ENCODE data around the gene IL17F.

IL17F gene

GRCh38 chr6:52286798-52287432 lies 42.6 kb upstream of the IL17F start:
- peak; percentile 51 for DNase-seq (ENCODE audit: low spot score)
- H3K36me3 ChIP-seq (replicated peaks in 1 of 2; ENCODE audit: control insufficient read depth in 2 of 2, insufficient read depth in 2 of 2, low read length in 2 of 2) = peaks cover 8 to 17% of the 10 kb centered on the region in 2 donors
- no peak overlapping the region for H2BK5ac ChIP-seq (ENCODE audit: low read length)
- no peak overlapping the region for H3K9ac ChIP-seq (ENCODE audit: low read depth, low read length, poor library complexity)
- H3K4me1 ChIP-seq (ENCODE audit: control insufficient read depth in 2 of 2, insufficient read depth in 1 of 2, low read depth in 1 of 2, low read length in 2 of 2) = peaks cover 3 to 7% of the 10 kb centered on the region in 2 donors
- no peaks in the 10 kb centered on the region for H3K9me3 ChIP-seq (replicated peaks in 1 of 2; ENCODE audit: control insufficient read depth in 2 of 2, insufficient read depth in 1 of 2, low read depth in 1 of 2, low read length in 2 of 2)
- H3K79me1 ChIP-seq (ENCODE audit: low read depth, low read length) = peaks cover 3% of the 10 kb centered on the region
- no peak overlapping the region for H3K14ac ChIP-seq (ENCODE audit: low read length)
- no CpG with 5 or more reads among the region's 2 CpGs for WGBS, 2 donors (ENCODE audit: extremely low coverage in 2 of 2, insufficient read length in 2 of 2, insufficient replicate concordance in 1 of 2)
- H3K27me3 ChIP-seq (ENCODE audit: control insufficient read depth in 3 of 3, insufficient read depth in 3 of 3, low read depth in 1 of 3, low read length in 3 of 3) = peaks cover 0 to 2% (median 0%) of the 10 kb centered on the region in 3 experiments
- H2BK120ac ChIP-seq (ENCODE audit: low read depth, low read length) = no peak overlapping the region
- H3K4me2 ChIP-seq (ENCODE audit: insufficient read depth, low read length, poor library complexity, severe bottlenecking) = no peak overlapping the region
- H2BK15ac ChIP-seq (ENCODE audit: low read length) = no peak overlapping the region
- no peak overlapping the region for H3K18ac ChIP-seq (ENCODE audit: low read length)
- H3K4ac ChIP-seq (ENCODE audit: low read length) = no peak overlapping the region
- no peak overlapping the region for H4K91ac ChIP-seq (ENCODE audit: low read depth, low read length, poor library complexity)
- no peak overlapping the region for H2BK12ac ChIP-seq (ENCODE audit: low read length)
- no peak overlapping the region for H3K4me3 ChIP-seq (ENCODE audit: low read length in 2 of 2)
- peak overlapping the region; percentile 69 for H2AFZ ChIP-seq (ENCODE audit: low read length)
- no peak overlapping the region for H2AK5ac ChIP-seq (ENCODE audit: low read depth, low read length)
- H3K23ac ChIP-seq (ENCODE audit: low read depth, low read length, poor library complexity) = no peak overlapping the region
- no peak overlapping the region for H3K27ac ChIP-seq (replicated peaks; ENCODE audit: low read length)
- no peak overlapping the region for H4K8ac ChIP-seq (ENCODE audit: low read depth, low read length)

- no peak overlapping the region for H3K23ac ChIP-seq (ENCODE audit: low read depth, low read length, poor library complexity)
- H3K27ac ChIP-seq (replicated peaks; ENCODE audit: low read length) = no peak overlapping the region
- H2BK120ac ChIP-seq (ENCODE audit: low read depth, low read length) = no peak overlapping the region
- H3K27me3 ChIP-seq (ENCODE audit: control insufficient read depth in 3 of 3, insufficient read depth in 3 of 3, low read depth in 1 of 3, low read length in 3 of 3) = peaks cover 0 to 2% (median 0%) of the 10 kb centered on the region in 3 experiments
- H2BK12ac ChIP-seq (ENCODE audit: low read length) = no peak overlapping the region
- H2AK5ac ChIP-seq (ENCODE audit: low read depth, low read length) = no peak overlapping the region
- no peak for DNase-seq (ENCODE audit: low spot score)
- H3K36me3 ChIP-seq (replicated peaks in 1 of 2; ENCODE audit: control insufficient read depth in 2 of 2, insufficient read depth in 2 of 2, low read length in 2 of 2) = peaks cover 15 to 32% of the 10 kb centered on the region in 2 donors
- H2AFZ ChIP-seq (ENCODE audit: low read length) = peak overlapping the region; percentile 69
- no peak overlapping the region for H3K4ac ChIP-seq (ENCODE audit: low read length)
- H2BK15ac ChIP-seq (ENCODE audit: low read length) = no peak overlapping the region
- H3K9ac ChIP-seq (ENCODE audit: low read depth, low read length, poor library complexity) = no peak overlapping the region
- H3K9me3 ChIP-seq (replicated peaks in 1 of 2; ENCODE audit: control insufficient read depth in 2 of 2, insufficient read depth in 1 of 2, low read depth in 1 of 2, low read length in 2 of 2) = no peaks in the 10 kb centered on the region
- no peak overlapping the region for H3K14ac ChIP-seq (ENCODE audit: low read length)
- peaks cover 3% of the 10 kb centered on the region for H3K79me1 ChIP-seq (ENCODE audit: low read depth, low read length)
- H3K4me3 ChIP-seq (ENCODE audit: low read length in 2 of 2) = peak overlapping the region in 1 of 2 donors; percentile 87
- no CpG with 5 or more reads among the region's 12 CpGs for WGBS, 2 donors (ENCODE audit: extremely low coverage in 2 of 2, insufficient read length in 2 of 2, insufficient replicate concordance in 1 of 2)
- H2BK5ac ChIP-seq (ENCODE audit: low read length) = no peak overlapping the region
- H3K4me2 ChIP-seq (ENCODE audit: insufficient read depth, low read length, poor library complexity, severe bottlenecking) = peak overlapping the region; percentile 48
- no peak overlapping the region for H4K91ac ChIP-seq (ENCODE audit: low read depth, low read length, poor library complexity)
- H3K4me1 ChIP-seq (ENCODE audit: control insufficient read depth in 2 of 2, insufficient read depth in 1 of 2, low read depth in 1 of 2, low read length in 2 of 2) = peaks cover 3 to 7% of the 10 kb centered on the region in 2 donors
- no peak overlapping the region for H4K8ac ChIP-seq (ENCODE audit: low read depth, low read length)
- H3K18ac ChIP-seq (ENCODE audit: low read length) = no peak overlapping the region
Measured at GRCh38 chr6:52285177-52286068, 41.1 kb upstream of the IL17F start.

GRCh38 chr6:52284460-52285176 lies 40.3 kb upstream of the IL17F start, which contains the start of gene MCM3:
Gene MCM3, minus strand, starts transcription at chr6:52284742. Its CDS starts 68 bp downstream, at chr6:52284674.
- peak within 1 kb of the TSS; percentile 50 for H3K4me2 ChIP-seq (ENCODE audit: insufficient read depth, low read length, poor library complexity, severe bottlenecking)
- no peak within 1 kb of the TSS for H3K14ac ChIP-seq (ENCODE audit: low read length)
- H3K9ac ChIP-seq (ENCODE audit: low read depth, low read length, poor library complexity) = peak within 1 kb of the TSS; percentile 64
- peak within 1 kb of the TSS; percentile 63 for H2BK5ac ChIP-seq (ENCODE audit: low read length)
- peaks cover 3 to 7% of the 10 kb centered on the region in 2 donors for H3K4me1 ChIP-seq (ENCODE audit: control insufficient read depth in 2 of 2, insufficient read depth in 1 of 2, low read depth in 1 of 2, low read length in 2 of 2)
- no peak within 1 kb of the TSS for H2BK15ac ChIP-seq (ENCODE audit: low read length)
- no peak within 1 kb of the TSS for H2AK5ac ChIP-seq (ENCODE audit: low read depth, low read length)
- peaks cover 3% of the 10 kb centered on the region for H3K79me1 ChIP-seq (ENCODE audit: low read depth, low read length)
- no peak within 1 kb of the TSS for H4K91ac ChIP-seq (ENCODE audit: low read depth, low read length, poor library complexity)
- H3K36me3 ChIP-seq (replicated peaks in 1 of 2; ENCODE audit: control insufficient read depth in 2 of 2, insufficient read depth in 2 of 2, low read length in 2 of 2) = peaks cover 18 to 40% of the 10 kb centered on the region in 2 donors
- DNase-seq (ENCODE audit: low spot score) = peak; percentile 98
- H3K27ac ChIP-seq (replicated peaks; ENCODE audit: low read length) = peak within 1 kb of the TSS; percentile 65
- H3K4me3 ChIP-seq (ENCODE audit: low read length in 2 of 2) = peak within 1 kb of the TSS; percentile 87
- peak within 1 kb of the TSS; percentile 92 for H2AFZ ChIP-seq (ENCODE audit: low read length)
- no peak within 1 kb of the TSS for H2BK12ac ChIP-seq (ENCODE audit: low read length)
- H3K23ac ChIP-seq (ENCODE audit: low read depth, low read length, poor library complexity) = no peak within 1 kb of the TSS
- H3K27me3 ChIP-seq (ENCODE audit: control insufficient read depth in 3 of 3, insufficient read depth in 3 of 3, low read depth in 1 of 3, low read length in 3 of 3) = peaks cover 0 to 2% (median 0%) of the 10 kb centered on the region in 3 experiments
- WGBS, 2 donors (ENCODE audit: extremely low coverage in 2 of 2, insufficient read length in 2 of 2, insufficient replicate concordance in 1 of 2) = no CpG with 5 or more reads among the region's 53 CpGs
- no peak within 1 kb of the TSS for H3K4ac ChIP-seq (ENCODE audit: low read length)
- no peak within 1 kb of the TSS for H4K8ac ChIP-seq (ENCODE audit: low read depth, low read length)
- H3K18ac ChIP-seq (ENCODE audit: low read length) = peak within 1 kb of the TSS; percentile 88
- no peaks in the 10 kb centered on the region for H3K9me3 ChIP-seq (replicated peaks in 1 of 2; ENCODE audit: control insufficient read depth in 2 of 2, insufficient read depth in 1 of 2, low read depth in 1 of 2, low read length in 2 of 2)
- H2BK120ac ChIP-seq (ENCODE audit: low read depth, low read length) = no peak within 1 kb of the TSS
